Effector CD8-positive, alpha-beta T cell (primary cell): ENCODE results near the gene STPG3.

Experiments
- DNase-seq: peaks from one replicate; lab custom pipeline; 2025; lab: John Stamatoyannopoulos, UW

Gene STPG3

DNA sequence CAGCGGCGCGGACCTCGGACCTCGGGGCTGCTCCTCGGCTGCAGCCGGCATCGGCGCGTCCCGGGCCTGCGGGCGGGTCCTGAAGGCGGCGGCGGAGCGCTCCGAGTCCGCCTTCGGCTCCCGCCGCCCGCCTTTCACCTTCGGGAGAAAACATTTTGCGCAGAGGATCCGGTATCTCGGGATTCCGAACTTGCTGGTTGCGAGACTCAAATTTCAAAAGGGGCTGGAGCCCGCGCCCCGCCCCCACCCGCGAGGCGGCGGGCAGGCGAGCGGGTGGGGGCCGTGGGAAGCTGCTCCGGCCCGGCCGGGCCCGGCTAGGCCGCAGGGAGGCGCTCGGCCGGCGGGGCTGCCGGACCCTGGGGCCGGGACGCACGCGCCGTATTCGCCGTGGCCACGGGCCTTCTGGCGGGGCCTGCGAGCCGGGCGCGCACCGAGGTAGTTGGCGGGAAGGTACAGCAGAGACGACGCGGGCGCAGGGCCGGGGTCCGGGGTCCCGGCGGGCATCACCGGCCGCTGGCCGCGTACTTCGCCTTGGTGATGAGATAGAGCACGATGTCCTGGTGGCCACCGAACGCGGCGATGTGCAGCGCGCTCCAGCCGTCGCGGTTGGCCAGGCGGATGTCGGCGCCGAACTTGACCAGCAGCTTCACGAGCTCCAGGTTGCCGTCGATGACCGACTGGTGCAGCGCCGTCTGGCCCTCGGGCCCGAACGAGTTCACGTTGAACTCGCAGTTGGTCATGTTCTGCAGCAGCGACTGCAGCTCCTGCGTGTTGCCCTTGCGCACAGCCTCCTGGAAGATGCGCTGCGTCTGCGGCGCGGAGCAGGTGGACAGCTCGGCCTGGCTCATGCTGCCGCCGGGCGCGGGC, 50.2 kb downstream of the STPG3 start:
- DNase-seq, result no peak

DNA sequence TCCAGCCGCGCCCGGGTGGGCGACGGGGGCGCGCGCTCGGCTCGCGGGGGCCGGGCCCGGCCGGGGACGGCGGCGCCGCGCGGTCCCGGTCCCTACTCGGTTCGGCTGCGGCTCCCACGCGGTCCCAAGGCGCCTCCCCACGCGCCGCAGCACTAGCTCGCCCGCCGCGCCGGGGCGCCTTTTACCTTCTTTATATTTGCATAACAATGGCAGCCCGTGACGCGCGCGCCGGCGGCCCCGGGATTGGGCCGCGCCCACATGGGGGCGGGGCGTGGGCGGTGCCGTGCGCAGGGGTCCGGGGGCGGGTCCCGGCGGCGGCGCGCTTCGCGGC, 51.0 kb downstream of the STPG3 start, which contains the start of gene NRARP:
Gene NRARP (minus strand): TSS at position 154 of the 331 bp plus-strand sequence. CDS start 343 bp downstream, outside the sequence.
- DNase-seq, result peak; percentile 91

DNA sequence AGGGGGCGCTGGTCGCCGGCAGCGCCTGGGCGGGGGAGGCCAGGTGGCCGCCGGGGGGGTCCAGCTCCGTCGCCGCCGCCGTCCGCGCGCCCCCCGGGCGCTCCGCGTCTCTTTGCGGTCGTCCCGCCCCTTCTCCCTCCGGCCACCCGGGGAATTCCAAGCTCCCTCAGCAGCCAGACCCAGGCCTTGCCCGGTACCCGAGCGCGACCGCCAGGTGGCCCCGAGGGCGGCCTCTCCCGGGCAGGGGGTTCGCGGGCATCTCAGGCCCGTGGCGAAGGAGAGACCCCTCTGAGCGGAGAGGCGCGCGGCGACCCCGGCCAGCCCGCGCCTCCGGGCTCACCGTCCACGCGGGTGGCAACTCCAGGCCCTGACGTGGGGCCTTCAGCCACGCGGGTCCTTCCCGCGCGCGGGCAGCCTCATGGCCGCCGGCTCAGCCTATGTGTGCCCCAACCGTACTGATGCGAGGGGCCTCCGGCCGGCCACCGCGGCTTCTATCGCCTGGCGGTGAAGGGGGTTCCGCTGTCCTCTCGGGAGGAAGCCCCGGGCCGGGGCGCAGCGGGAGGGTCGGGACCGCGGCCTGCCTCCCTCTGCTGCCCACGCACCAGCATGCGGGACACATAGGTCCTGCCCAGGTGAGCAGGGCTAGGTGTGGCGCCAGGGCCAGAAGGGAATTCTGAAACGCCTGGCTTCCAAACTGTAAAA, 51.5 kb downstream of the STPG3 start:
- no peak for DNase-seq
